Left lung (tissue), 10 donors: ENCODE data around the gene HRH3. TPM values are rescaled to one million over a fixed set of nuclear protein-coding genes. Genes with fewer than 3 reads are reported as not detected.
A peak's percentile ranks its signal among the peaks of the same experiment; 100 is the strongest.

Experiments
- ATAC-seq: fragments of 200-7000 bp; cut with Tn5 transposase; one replicate; pipeline ENCODE4 v1.9.1; 2020; ENCODE audit warnings: moderate library complexity
- DNase-seq, 4 donors: peaks; one replicate each; pipeline ENCODE4 v3.0.0-alpha.2; 2013 to 2020
- H3K27ac ChIP-seq, 2 donors: fragments of 200-600 bp; sonication (generic) in 1 of 2; one replicate each; pipeline versions ENCODE4 v1.5.0 to v1.8.0; 2020 to 2021
- H3K27me3 ChIP-seq, 2 donors: fragments of 200-600 bp; sonication (generic) in 1 of 2; one replicate each; pipeline versions ENCODE4 v1.5.0 to v1.8.0; 2020 to 2021
- H3K36me3 ChIP-seq, 2 donors: fragments of 200-600 bp; sonication (generic) in 1 of 2; one replicate each; pipeline versions ENCODE4 v1.5.0 to v1.8.0; 2020 to 2021
- H3K4me1 ChIP-seq, 2 donors: fragments of 200-600 bp; one replicate each; pipeline ENCODE4 v1.8.0; 2021
- H3K4me3 ChIP-seq, 2 donors: fragments of 200-600 bp; sonication (generic) in 1 of 2; one replicate each; pipeline versions ENCODE4 v1.5.0 to v1.8.0; 2020 to 2021; ENCODE audit warnings: mild to moderate bottlenecking in 1 of 2
- H3K9me3 ChIP-seq, 2 donors: fragments of 200-600 bp; sonication (generic) in 1 of 2; one replicate each; pipeline versions ENCODE4 v1.5.0 to v1.8.0; 2020 to 2021
- CTCF ChIP-seq, 2 donors: fragments of 200-600 bp; sonication (generic) in 1 of 2; IDR thresholded peaks; one replicate each; pipeline versions ENCODE4 v1.5.0 to v1.8.0; 2021; ENCODE audit warnings: antibody characterized with exemption in 2 of 2
- intact Hi-C, 2 donors: fragments of 100-400 bp; cut with DNase I; formaldehyde crosslinking; loops; one replicate each; pipeline versions ENCODE4 v1.11.2 to v1.14.2; 2022
- polyA plus RNA-seq, 6 donors: library from polyadenylated mRNA; unstranded; fragments of 120-200 nt; gene quantifications; one replicate each; pipeline ENCODE4 v1.2.1, GENCODE V29; 2013; ENCODE audit not compliant: insufficient read length in 6 of 6
- total RNA-seq, 2 donors: library from RNA; stranded (reverse); fragmentation: NEBNext Ultra II Directional; extraction: Animal tissue kit (Norgen Biotek cat#: 25700); gene quantifications; one replicate each; pipeline ENCODE4 v1.2.1, GENCODE V29; 2021
- donor health status: DM: no; HTN: yes; CAD: no.
- donor health status: DM: no; HTN: no; CAD: no.

Gene HRH3
- total and polyA plus RNA-seq, 8 donors, result not detected

DNA sequence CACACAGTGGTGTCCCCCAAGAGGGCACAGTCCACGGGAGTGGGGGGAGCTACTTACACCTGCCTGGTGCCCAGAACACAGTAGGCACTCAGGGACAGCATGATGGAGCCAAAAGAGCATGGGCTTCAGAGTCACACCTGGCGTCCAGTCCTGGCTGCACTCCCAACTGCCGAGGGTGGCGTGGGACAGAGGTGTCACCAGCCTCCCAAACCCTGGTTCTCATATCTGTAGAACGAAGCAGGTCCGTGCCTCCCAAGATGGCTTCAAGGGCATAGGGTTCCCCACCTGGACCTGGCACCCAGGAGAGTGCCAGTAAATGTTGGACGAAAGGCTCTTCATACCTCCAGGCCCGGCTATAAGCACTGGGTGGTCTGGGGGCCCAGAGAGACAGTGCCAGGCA, 8.9 kb downstream of the HRH3 start:
- ATAC-seq, result no peak
- TF ChIP-seq CTCF (IDR thresholded peaks at IDR 0.05), result no peak
- peak in 1 of 4 donors; percentile 34 for DNase-seq
- Histone ChIP-seq H3K27me3 (peaks cover 4 to 70% of the 10 kb centered on the region in 2 donors), H3K9me3 (no peaks in the 10 kb centered on the region), H3K4me3 (no peak overlapping the region), H3K27ac (no peak overlapping the region), H3K4me1 (no peaks in the 10 kb centered on the region), H3K36me3 (no peaks in the 10 kb centered on the region)
- intact Hi-C loops, result no loop called here

GRCh38 chr20:62210496-62210855, 9.6 kb downstream of the HRH3 start:
- no peak for TF ChIP-seq CTCF (IDR thresholded peaks at IDR 0.05)
- no peaks in the 10 kb centered on the region for H3K9me3 ChIP-seq
- peaks cover 4 to 63% of the 10 kb centered on the region in 2 donors for H3K27me3 ChIP-seq
- H3K27ac ChIP-seq, result no peak overlapping the region
- DNase-seq (peak in 1 of 4 donors; percentile 61), ATAC-seq (no peak)
- no peaks in the 10 kb centered on the region for H3K4me1 ChIP-seq
- H3K36me3 ChIP-seq, result no peaks in the 10 kb centered on the region
- intact Hi-C loops, result no loop called here
- no peak overlapping the region for H3K4me3 ChIP-seq

GRCh38 chr20:62209850-62210495, 10.1 kb downstream of the HRH3 start:
- Histone ChIP-seq H3K27me3 (peaks cover 4 to 58% of the 10 kb centered on the region in 2 donors), H3K4me1 (no peaks in the 10 kb centered on the region), H3K4me3 (no peak overlapping the region), H3K9me3 (no peaks in the 10 kb centered on the region), H3K27ac (no peak overlapping the region), H3K36me3 (no peaks in the 10 kb centered on the region)
- DNase-seq, result peak in 1 of 4 donors; percentile 41
- intact Hi-C loops, result no loop called here
- TF ChIP-seq CTCF (IDR thresholded peaks at IDR 0.05), result no peak
- no peak for ATAC-seq

- H3K4me1 ChIP-seq, result no peaks in the 10 kb centered on the region
- peaks cover 4 to 49% of the 10 kb centered on the region in 2 donors for H3K27me3 ChIP-seq
- H3K36me3 ChIP-seq, result no peaks in the 10 kb centered on the region
- no peak for ATAC-seq
- intact Hi-C loops, result no loop called here
- H3K9me3 ChIP-seq, result no peaks in the 10 kb centered on the region
- no peak overlapping the region for H3K27ac ChIP-seq
- H3K4me3 ChIP-seq, result no peak overlapping the region
- peak in 1 of 4 donors; percentile 81 for DNase-seq
- TF ChIP-seq CTCF (IDR thresholded peaks at IDR 0.05), result no peak
These were observed 11.0 kb downstream of the HRH3 start for GRCh38 chr20:62208795-62209755.
